Activated CD4-positive, alpha-beta T cell treated with anti-CD3 and anti-CD28 coated beads, Interleukin-2, amount 50 U/mL, for 1 hour (primary cell): ENCODE measurements around the gene PDE1A.

Experiments used
- DNase-seq: peaks from one replicate; pipeline ENCODE4 v3.0.0-alpha.2; 2020

Gene PDE1A

DNA sequence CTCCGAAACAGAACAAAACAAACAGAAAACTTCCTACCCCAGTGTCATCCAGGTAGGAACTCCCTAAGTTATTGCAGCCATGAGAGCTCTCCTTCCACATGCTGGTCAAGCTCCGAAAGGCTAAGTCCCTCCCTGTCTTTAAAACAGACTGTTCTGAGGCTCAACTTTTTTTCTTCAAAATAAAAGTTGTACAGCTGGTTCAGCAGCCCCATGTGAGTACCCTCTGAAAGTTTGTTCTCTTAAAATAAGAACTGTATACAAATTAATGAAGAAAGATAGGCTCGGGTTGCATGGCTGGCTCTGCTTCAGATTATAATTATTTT is at the start of gene PDE1A:
TSS of gene PDE1A (minus strand) at position 119 of the 323 bp plus-strand sequence.
- DNase-seq: no peak

DNA sequence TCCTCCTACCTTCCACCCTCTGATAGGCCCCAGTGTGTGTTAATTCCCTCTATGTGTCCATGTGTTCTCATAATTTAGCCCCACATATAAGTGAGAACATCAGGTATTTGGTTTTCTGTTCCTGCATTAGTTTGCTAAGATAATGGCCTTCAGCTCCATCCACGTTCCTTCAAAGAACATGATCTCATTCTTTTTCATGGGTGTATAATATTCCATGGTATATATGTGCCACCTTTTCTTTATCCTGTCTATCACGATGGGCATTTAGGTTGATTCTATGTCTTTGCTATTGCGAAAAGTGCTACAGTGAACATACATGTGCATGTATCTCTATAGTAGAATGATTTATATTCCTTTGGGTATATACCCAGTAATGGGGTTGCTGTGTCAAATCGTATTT is 46.8 kb upstream of the PDE1A start:
- no peak for DNase-seq

DNA sequence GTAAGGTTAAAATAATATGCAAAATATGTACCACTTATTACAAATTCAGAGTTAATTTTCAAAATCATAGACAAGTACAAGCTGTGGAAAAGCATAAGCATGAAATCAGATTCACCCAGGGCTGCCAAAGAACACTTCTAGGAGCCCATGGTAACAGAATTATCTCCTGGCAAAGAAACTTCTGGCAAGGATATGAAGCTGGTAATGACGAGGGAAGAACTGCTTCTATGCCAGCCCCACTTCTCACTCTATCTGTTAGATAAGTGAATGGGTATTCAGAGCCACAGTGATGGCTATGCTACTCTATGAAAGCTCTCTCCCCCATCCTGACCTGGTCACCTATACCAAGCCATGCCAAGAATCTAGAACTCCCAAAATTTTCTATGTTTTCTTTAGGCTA is 36.9 kb upstream of the PDE1A start:
- no peak for DNase-seq

DNA sequence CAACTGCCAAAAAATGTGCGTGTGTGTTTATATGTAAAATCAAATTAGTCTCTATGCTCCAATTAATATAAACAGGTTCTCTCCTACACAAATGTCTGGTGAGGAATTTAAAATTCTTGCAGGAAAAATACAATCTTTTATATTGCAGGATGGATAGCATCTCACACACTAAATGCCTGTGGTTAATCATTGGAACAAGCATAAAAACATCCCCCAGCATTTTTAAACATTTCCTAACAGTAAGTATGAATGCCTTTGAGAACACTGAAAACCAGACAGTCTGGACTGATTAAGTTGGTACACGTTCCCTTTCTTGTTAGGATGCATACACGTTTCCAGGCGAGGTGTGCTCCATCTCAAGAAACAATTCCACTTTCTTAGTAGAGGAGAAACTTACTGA is 29.9 kb upstream of the PDE1A start:
- DNase-seq: no peak

DNA sequence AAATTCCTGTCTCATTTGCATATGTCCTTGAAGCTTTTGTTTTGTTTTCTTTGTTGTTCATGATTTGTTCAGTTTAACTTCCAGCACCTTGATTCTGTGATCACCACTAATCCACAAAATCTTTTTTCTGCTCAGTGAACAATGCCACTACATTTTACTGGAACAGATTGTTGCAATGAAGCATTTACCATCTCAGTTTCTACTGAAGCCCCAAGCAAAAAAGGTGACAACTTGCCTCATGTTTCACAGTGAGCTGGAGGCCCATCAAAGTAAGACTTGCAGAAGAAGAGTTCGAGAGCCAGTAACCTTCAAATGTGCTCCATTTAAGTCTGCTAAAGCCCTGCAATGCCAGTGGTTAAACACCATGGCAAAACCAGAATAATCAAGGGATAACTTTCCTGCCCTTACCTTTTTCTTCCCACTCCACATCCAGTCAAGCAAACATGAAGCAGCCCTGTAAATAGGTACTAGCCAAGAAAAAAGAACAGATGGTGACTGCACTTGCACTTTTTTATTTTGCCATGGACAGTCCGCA is 25.7 kb upstream of the PDE1A start:
- DNase-seq: no peak

DNA sequence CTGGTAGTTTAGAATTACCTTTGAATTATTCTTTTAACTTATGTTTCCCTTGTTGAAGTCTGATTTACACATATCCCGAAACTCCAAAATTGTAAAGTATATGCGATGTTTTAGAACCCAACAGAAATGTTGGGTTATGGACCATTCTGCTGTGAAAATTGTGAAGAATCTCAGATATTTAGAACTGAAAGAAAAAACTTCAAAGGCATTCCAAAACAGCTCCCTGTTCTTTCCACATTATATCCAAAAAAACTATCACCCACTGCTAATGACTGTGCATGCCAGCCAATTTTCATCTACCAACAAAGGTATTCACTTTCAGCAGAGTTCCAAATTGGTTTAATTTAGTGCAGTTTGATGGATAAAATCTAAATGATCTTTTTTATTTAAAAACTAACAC is 21.5 kb upstream of the PDE1A start:
- DNase-seq: no peak

DNA sequence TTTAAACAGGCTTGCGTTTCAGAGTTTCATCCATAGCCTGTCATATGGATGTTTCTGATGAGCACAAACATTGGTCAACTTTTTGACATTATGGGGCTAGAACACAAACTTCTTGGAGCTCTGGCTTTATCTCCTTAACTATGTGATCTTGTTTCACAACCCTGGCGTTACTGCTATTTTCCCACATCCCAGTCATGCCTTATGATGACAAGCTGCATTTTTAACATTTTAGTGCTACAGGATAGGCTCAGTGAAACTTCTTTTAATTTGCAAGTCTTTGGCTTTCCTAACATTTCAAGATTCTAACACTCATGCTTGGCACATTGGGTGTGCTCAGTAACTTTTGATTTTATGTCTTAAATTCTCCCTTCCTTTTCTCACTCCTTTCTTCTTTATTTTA is 21.0 kb upstream of the PDE1A start:
- no peak for DNase-seq

DNA sequence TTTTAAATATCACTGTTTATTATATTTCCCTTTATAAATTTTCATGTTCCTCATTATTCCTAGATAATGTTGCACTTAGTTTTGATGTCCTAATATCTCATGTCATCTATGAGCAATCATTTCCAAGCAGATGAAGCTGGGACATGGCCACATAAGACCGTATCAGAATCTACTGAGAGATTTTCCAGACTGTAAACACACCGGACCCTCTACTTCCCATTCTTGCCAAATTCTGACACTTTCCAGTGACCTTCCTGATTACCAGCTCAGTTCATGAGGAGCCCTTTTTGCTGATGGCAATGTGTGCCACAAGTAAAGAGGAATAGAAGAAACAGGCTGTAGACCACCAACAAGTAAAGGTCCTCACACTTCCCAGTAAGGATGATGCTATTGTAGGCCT is 20.3 kb upstream of the PDE1A start:
- DNase-seq: no peak

DNA sequence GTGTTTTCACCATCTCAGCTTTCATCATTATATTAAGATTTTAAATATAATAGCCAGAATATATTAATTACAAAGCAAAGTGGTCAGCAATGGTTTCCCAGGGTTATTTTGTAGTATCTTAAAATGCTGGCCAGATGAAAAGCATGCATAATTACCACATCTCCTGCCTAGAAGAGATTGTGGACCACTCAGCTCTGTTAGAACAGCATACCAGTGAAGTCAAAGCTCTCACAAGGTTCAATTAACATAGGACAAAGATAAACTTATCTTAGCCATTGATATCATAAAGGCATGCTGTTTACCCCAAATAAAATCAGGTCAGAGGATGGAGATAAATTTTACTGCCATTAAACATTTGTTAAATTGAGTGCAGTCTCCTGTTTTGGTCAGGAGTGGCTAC is 19.3 kb upstream of the PDE1A start:
- DNase-seq: no peak

DNA sequence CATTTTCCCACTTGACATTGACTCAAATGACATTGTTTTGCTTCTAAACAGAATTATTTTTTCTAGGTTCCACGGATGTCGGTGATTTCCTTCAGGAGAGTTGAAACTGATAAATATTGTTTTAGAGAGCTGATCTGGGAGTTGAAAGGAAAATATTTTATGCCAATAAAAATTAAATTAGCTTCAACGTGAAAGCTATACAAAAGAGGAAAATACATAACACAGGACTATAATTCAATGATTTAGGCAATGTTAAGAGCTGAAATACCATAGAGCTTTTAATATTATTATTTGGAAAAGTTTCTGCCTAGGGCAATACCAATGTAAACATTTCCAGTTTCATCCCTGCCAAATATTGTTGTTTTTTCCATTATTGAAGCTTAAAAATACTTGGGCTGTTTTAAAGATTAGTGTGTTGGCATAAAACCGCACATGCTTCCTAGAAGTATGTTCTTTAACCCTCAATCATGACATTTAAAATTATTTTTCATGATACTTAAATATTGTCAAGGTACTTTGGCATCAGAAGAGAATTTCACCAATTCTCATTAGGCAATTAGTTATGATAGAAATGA is 18.6 kb upstream of the PDE1A start:
- DNase-seq: no peak

DNA sequence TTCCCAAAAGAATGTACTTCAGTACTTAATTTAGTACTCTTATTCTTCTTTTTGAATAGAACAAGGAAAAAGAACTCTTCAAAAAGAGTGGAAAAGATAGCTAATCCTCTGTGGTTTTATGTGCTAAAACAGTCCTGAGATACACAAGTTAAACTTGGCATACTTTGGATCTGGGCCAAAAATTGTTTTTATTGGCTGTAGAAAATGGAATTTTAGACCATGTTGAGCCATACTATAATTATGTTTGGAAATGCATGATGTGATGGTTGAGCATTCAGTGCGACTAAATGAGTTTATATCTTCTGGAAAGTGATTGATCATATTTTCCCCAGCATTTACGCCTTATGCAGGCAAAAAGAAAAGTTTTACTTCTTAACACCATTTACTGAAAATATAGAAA is 18.0 kb upstream of the PDE1A start:
- DNase-seq: no peak

DNA sequence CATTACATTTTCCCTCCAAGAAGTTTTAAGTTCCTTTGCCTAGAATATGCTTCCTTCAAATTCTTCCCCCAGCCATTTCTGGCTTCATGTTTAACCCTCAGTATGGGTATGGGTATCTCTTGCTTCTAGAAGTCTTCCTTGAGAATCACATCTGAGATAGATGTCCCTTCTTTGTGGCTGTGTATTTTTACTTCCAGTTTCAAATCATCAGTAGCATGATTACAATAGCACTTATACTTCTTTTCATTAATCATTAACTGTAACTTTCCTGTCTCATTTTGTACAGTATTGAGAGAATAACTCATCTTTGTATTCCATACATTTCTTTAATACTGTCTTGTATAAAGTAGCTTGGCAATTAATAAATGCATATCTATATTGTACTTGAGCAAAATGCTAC is 17.3 kb upstream of the PDE1A start:
- no peak for DNase-seq

DNA sequence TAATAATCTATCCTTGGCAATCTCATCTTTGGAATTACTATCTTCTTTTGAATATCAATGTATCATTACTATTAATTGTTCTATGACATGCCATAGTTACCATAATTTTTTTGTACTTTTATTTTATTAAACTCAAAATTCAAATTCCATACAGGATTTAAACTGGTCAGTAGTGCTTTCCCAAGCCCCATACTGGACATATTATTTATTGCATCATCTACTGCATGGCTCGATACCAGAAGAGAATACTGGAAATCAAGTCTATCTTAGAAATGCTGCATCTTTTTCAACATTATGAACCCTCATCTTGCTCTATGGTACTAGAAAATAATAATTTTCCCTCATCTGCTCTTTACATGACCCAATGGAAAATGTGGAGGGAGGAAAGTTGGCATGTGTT is 9.4 kb upstream of the PDE1A start:
- no peak for DNase-seq

DNA sequence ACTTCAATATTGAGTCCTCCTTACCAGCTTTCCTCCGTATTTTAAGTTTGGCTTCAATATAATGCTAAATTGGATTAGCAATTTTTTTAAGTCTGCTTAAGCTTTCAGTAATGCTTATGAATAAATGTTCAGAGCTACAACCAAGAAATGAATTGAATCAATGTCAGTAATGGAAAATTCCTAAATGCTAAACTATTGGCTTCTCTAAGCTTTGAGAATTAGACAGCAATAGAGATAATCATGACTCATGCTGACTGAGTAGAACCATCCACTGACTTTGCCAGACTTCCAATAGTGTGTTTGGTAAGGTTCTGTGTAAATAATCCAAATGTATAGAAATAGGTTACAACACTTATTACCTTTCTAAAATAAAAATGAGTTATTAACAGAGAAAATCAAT is 8.9 kb upstream of the PDE1A start:
- DNase-seq: no peak

DNA sequence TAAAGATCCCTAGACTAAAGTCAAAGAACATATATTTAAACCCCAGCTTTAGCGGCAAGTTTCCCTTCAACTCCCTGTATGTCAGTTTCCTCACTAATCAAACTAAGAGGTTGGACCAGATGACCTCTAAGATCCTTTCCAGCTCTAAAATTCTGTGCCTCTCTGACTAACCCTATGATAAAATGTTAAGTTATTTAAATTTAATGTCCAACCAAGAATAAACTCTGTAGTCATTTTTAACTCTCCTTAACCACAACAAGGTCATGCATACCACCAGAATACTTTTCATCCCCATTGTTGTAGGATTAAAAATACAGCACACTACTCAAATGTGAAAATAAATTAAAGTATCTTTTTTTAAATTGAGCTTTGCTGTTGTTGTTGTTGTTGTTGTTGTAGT is 5.2 kb upstream of the PDE1A start:
- DNase-seq: no peak

DNA sequence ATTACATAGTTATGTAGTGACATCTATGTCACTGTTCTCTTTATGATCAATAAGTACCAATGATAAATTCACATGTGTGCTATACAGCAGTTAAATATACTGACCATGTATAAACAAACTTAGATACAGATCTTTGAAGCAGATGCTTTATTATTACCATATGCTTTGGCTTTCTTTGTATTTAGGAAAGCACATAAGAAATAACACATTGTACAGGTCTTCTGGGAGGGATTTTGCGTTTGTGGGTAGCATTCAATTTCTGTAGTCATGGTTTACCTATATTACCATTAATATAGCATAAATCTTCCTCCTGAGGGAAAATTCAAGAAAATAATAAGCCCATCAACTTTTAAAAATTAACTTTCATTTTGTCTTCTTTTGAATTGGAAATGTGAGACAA is 1.6 kb upstream of the PDE1A start:
- DNase-seq: no peak

DNA sequence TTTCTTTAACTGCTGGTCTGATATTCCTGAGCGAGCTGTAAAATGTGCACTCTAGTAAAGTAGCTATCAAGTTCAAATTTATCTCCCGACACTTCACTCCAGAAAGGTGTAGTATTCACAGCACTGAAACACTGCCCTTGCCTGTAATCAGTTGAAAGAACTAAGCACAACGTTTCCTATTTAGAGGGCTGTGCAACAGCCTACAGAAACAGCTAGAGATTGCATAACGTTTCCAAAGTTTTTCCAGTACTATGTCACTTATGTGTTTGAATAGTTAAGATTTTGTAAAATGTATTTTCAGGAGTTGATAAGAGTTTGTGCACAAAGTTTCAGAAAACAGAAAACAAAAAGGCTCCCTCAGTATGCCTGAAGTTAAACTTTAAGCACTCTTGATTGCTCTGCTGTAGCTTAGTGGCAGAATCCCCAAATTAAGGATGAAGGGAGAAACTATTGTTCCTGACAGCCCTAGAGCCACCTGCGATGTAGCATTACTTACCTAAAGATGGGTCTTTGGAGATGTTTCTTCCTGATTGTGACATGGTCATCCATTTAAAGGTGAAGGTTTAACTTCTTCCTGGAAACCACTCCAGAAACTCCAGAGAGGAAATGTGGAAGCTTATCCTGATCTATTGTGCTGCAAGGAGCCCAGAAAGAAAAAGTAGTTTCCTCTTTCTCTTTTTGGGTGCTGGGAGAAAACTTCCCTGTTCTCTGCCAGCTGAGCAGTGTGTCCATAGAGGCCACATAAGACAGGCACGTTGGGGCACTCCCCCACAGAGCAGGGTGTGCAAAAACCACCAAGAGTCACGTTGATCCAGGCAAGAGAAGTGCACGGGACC is 536 bp downstream of the PDE1A start:
- no peak for DNase-seq

DNA sequence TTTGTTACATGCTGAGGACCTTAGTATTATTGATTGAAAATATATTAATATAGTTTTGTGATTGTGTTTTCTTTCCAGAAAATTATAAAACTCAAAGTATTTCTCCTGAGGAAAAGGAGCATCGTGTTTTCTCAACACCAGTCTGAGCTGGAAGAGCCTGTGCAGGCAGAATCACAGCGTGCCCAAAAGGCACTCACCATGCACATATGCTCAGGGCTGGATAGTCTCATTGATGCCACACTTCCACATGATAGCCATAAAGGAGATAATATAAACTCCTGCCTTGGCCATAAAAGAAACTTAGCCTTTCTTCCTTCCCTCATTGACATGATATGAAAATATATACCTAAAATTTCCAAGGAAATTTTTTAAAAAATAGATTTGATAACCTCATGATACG is 4.0 kb downstream of the PDE1A start:
- DNase-seq: no peak

DNA sequence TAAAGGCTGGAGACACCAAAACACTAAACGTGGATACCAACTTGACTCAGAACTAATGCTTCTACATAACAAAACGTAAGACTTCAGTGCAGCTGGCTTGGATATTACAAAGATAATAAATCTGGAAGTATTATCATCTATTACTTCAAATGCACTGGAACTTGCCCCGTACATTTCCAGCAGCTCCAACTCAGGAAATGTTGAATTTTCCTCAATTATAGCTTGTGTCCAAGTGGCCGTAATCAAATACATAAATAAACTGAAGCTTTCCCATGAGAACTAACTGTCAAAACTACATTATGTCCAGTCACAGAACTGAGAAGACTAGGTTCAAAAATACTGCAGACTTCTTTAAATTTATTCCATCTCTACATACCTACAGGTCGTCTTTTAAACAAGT is 6.2 kb downstream of the PDE1A start:
- no peak for DNase-seq

DNA sequence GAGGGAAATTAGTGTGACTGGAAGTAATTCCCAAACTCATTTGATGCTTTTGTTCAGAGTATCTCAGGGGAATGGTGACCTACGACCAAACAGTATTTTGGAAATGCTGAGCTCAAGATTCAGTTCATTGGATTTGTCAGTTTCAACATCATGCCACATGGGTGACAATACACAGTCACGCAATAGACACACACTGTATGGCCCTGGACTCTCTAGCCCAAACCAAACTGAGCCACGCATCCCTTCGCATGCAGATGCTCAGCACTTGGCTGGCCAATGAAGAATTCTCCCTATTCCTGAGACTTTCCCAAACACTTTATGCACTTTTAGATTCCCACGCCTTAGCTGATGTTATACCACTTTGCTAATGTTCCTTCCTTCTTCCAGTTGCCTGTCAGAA is 10.0 kb downstream of the PDE1A start:
- no peak for DNase-seq

DNA sequence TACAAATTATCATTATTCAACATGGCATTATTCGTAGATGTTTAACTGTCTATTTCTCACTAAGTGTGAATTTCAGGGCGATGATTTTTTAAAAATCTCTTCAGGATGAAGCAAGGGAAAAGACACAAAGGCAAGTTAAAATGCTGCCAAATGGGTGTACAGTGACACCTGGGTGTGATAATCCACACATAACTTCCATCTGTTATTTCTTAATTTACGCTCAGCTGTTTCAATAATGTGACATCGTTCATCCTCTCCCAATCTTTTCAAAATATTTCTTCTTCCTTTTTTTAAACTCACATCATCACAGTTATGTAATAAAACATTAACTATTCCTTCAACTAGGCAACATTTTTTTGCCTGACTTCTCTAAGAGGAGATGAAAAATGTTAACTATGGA is 10.6 kb downstream of the PDE1A start:
- no peak for DNase-seq

DNA sequence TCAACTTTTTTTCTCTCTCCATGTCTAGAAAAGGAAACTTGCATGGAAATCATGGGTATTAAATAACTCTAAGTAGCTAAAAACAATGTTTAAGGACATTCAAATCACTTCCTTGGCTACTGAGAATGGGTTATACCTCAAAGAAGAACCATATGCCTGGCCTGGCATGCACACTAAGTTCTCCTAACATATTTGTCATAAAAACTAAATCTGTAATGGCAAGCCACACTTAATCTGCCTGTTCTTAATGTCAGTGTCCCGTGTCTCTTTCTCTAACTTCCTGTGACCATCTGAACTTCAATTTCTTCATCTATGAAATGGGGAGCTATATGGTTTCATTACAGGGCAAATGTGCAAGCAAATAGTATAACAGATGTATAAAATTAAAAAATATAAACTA is 11.1 kb downstream of the PDE1A start:
- DNase-seq: no peak

DNA sequence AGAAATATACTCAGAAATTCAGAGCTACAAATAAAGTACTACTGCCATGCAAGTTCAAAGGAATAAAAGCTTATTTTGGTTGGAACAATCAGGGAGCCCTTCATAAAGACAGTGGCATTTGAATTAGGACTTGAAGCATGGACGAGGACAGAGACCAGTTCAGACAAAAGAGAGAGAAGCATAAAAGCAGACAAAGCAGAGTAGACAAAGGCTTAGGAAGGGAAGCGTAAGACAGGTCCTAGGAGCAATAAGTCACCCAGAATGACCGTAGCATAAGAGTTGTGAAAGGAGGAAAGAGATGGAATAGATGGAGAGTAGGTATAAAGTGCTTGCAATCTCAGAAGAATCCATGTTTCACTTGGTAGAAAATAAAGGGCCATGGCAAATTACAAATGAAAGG is 14.0 kb downstream of the PDE1A start:
- no peak for DNase-seq

DNA sequence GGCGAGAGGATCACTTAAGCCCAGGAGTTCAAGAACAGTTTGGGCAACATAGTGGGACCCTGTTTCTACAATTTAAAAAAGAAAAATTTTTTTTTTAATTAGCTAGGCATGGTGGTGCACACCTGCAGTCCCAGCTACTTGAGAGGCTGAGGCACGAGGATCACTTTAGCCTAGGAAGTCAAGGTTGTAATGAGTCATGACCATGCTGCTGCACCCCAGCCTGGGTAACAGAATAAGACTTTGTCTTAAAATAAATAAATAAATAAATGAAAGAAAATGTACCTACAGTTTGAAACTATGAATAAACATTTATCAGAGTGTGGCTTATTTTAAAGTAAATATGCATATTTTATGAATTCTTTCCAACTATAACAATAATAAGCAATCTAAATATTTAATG is 16.7 kb downstream of the PDE1A start:
- DNase-seq: no peak

DNA sequence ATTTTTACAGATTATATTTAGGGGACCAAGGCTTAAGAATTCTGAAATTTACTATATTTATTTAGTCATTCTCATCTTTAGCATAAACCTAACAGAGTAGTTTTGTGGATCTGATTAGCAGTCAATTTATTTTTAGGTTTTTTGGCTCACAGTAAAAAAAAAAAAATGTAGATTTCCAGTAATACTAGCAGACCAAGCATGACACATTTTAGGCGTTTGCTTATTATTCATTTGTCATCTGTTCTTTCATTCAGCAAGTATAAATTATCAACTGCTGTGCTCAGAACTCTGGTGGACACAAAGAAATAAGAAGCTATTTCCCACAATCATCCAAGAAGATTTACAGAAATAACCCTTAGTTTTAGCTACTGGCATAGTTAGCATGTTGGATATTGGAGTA is 20.6 kb downstream of the PDE1A start:
- no peak for DNase-seq
